ENCODE results near the gene RNF213. TPM values are rescaled to one million over a fixed set of nuclear protein-coding genes. Genes with fewer than 3 reads are reported as not detected.
"Not testable (repeated sequence)": the region's sequence is repeated elsewhere in the genome, so short reads cannot be mapped to it uniquely, and the experiment has no call there.

Gene RNF213
- total RNA-seq, 3 donors from 2014 or later = 96.0 to 111 (median 101) TPM

- no peaks in the 10 kb centered on the region for H3K36me3 ChIP-seq
- DNase-seq (ENCODE audit: low spot score in 2 of 2) = no peak
- H3K4me3 ChIP-seq = no peak overlapping the region
- H3K27me3 ChIP-seq = no peaks in the 10 kb centered on the region
- no peaks in the 10 kb centered on the region for H3K4me1 ChIP-seq
- no peak overlapping the region for H3K27ac ChIP-seq
- TF ChIP-seq POLR2AphosphoS5 (IDR thresholded peaks at IDR 0.05) = no peak
- no peak for TF ChIP-seq POLR2A (IDR thresholded peaks at IDR 0.05)
- no peak for TF ChIP-seq CTCF (IDR thresholded peaks at IDR 0.05)
- H3K9me3 ChIP-seq = no peaks in the 10 kb centered on the region
- intact Hi-C loops (cut with DNase I; ENCODE audit: low total_unique reads) = no loop called here
These were observed 11.7 kb downstream of the RNF213 start for GRCh38 chr17:80272366-80272765.

- Histone ChIP-seq H3K27me3 (no peaks in the 10 kb centered on the region), H3K9me3 (no peaks in the 10 kb centered on the region), H3K4me1 (peaks cover 4 to 18% of the 10 kb centered on the region in 2 donors), H3K36me3 (no peaks in the 10 kb centered on the region), H3K4me3 (no peak overlapping the region), H3K27ac (no peak overlapping the region)
- TF ChIP-seq CTCF (IDR thresholded peaks at IDR 0.05) (no peak), POLR2A (IDR thresholded peaks at IDR 0.05) (no peak)
- no peak for DNase-seq (ENCODE audit: low spot score in 2 of 2)
- intact Hi-C loops (cut with DNase I; ENCODE audit: low total_unique reads) = no loop called here
These were observed 13.7 kb downstream of the RNF213 start for GRCh38 chr17:80274331-80274730.

- intact Hi-C loops (cut with DNase I; ENCODE audit: low total_unique reads) = no loop called here
- H3K9me3 ChIP-seq = no peaks in the 10 kb centered on the region
- H3K27ac ChIP-seq = peak overlapping the region in 1 of 2 donors; percentile 38
- no peaks in the 10 kb centered on the region for H3K36me3 ChIP-seq
- peaks cover 8 to 23% of the 10 kb centered on the region in 2 donors for H3K4me1 ChIP-seq
- TF ChIP-seq POLR2AphosphoS5 (IDR thresholded peaks at IDR 0.05) (no peak), CTCF (IDR thresholded peaks at IDR 0.05) (no peak), POLR2A (IDR thresholded peaks at IDR 0.05) (no peak)
- H3K27me3 ChIP-seq = no peaks in the 10 kb centered on the region
- H3K4me3 ChIP-seq = no peak overlapping the region
- no peak for DNase-seq (ENCODE audit: low spot score in 2 of 2)
These were observed 14.3 kb downstream of the RNF213 start for GRCh38 chr17:80274871-80275449.

GRCh38 chr17:80275857-80276256 lies 15.2 kb downstream of the RNF213 start:
- peaks cover 9 to 28% of the 10 kb centered on the region in 2 donors for H3K4me1 ChIP-seq
- DNase-seq (ENCODE audit: low spot score in 2 of 2); intact Hi-C loops (cut with DNase I; ENCODE audit: low total_unique reads); H3K9me3 ChIP-seq; H3K36me3 ChIP-seq; H3K27ac ChIP-seq; H3K27me3 ChIP-seq; H3K4me3 ChIP-seq: not testable (repeated sequence)

- DNase-seq (ENCODE audit: low spot score in 2 of 2) = peak; percentile 51 to 95
- H3K27ac ChIP-seq = peak overlapping the region; percentile 55 to 85
- TF ChIP-seq CTCF (IDR thresholded peaks at IDR 0.05) = peak in 1 of 3 donors; percentile 13
- TF ChIP-seq POLR2AphosphoS5 (IDR thresholded peaks at IDR 0.05) = no peak
- no peak for TF ChIP-seq POLR2A (IDR thresholded peaks at IDR 0.05)
- H3K36me3 ChIP-seq = no peaks in the 10 kb centered on the region
- H3K9me3 ChIP-seq = no peaks in the 10 kb centered on the region
- H3K27me3 ChIP-seq = no peaks in the 10 kb centered on the region
- H3K4me1 ChIP-seq = peaks cover 9 to 28% of the 10 kb centered on the region in 2 donors
- H3K4me3 ChIP-seq = peak overlapping the region in 2 of 3 donors; percentile 4 to 53
- intact Hi-C loops (cut with DNase I; ENCODE audit: low total_unique reads) = no loop called here
These were observed 17.4 kb downstream of the RNF213 start for GRCh38 chr17:80277751-80278671.
